ENCODE data around the gene CTAG2. TPM values are rescaled to one million over a fixed set of nuclear protein-coding genes. Genes with fewer than 3 reads are reported as not detected.

The CTAG2 gene
- total RNA-seq, 1 experiment from 2014 or later: not detected

DNA sequence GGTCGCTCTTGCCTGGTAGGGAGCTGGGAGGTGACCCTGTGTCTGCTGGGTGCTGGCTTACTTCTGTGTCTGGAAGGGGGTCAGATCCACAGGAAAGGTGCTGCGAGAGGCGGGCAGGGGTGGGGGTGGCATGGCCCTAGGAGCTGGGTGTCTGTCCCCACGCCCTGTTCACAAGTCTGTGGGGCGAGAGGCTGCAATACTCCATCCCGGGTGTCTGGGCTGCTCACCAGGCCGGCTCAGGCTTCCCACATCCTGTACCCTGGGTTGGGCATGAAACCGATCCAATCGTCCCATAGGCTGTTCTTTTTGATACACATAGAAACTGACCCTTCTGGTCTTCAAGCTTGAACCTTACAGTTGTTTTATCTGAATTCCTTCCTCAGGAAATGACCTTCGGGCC lies 993 bp upstream of the CTAG2 start:
- TF ChIP-seq, protein P1, sequence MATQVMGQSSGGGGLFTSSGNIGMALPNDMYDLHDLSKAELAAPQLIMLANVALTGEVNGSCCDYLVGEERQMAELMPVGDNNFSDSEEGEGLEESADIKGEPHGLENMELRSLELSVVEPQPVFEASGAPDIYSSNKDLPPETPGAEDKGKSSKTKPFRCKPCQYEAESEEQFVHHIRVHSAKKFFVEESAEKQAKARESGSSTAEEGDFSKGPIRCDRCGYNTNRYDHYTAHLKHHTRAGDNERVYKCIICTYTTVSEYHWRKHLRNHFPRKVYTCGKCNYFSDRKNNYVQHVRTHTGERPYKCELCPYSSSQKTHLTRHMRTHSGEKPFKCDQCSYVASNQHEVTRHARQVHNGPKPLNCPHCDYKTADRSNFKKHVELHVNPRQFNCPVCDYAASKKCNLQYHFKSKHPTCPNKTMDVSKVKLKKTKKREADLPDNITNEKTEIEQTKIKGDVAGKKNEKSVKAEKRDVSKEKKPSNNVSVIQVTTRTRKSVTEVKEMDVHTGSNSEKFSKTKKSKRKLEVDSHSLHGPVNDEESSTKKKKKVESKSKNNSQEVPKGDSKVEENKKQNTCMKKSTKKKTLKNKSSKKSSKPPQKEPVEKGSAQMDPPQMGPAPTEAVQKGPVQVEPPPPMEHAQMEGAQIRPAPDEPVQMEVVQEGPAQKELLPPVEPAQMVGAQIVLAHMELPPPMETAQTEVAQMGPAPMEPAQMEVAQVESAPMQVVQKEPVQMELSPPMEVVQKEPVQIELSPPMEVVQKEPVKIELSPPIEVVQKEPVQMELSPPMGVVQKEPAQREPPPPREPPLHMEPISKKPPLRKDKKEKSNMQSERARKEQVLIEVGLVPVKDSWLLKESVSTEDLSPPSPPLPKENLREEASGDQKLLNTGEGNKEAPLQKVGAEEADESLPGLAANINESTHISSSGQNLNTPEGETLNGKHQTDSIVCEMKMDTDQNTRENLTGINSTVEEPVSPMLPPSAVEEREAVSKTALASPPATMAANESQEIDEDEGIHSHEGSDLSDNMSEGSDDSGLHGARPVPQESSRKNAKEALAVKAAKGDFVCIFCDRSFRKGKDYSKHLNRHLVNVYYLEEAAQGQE (IDR thresholded peaks at IDR 0.05; ENCODE audit: low read depth): no peak
- TF ChIP-seq CBX3 (IDR thresholded peaks at IDR 0.05; ENCODE audit: low read depth): no peak
- TF ChIP-seq EZH2phosphoT487 (IDR thresholded peaks at IDR 0.05; ENCODE audit: borderline replicate concordance): no peak
- no peak for TF ChIP-seq EZH2 (IDR thresholded peaks at IDR 0.05)
- no peak for TF ChIP-seq ZFX (IDR thresholded peaks at IDR 0.05)
- TF ChIP-seq, protein P2, sequence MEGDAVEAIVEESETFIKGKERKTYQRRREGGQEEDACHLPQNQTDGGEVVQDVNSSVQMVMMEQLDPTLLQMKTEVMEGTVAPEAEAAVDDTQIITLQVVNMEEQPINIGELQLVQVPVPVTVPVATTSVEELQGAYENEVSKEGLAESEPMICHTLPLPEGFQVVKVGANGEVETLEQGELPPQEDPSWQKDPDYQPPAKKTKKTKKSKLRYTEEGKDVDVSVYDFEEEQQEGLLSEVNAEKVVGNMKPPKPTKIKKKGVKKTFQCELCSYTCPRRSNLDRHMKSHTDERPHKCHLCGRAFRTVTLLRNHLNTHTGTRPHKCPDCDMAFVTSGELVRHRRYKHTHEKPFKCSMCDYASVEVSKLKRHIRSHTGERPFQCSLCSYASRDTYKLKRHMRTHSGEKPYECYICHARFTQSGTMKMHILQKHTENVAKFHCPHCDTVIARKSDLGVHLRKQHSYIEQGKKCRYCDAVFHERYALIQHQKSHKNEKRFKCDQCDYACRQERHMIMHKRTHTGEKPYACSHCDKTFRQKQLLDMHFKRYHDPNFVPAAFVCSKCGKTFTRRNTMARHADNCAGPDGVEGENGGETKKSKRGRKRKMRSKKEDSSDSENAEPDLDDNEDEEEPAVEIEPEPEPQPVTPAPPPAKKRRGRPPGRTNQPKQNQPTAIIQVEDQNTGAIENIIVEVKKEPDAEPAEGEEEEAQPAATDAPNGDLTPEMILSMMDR (IDR thresholded peaks at IDR 0.05 in 2 of 3, conservative IDR thresholded peaks at IDR 0.05 in 1 of 3; ENCODE audit: borderline replicate concordance in 1 of 3, insufficient read depth in 1 of 3, low read depth in 2 of 3, low read length in 2 of 3): no peak
- TF ChIP-seq TCF7L2 (IDR thresholded peaks at IDR 0.05; ENCODE audit: borderline replicate concordance, extremely low read depth, insufficient read depth, insufficient read length): no peak
- TF ChIP-seq YY1 (IDR thresholded peaks at IDR 0.05; ENCODE audit: extremely low read depth, insufficient replicate concordance, low read depth, low read length): no peak
- TF ChIP-seq SIN3A (IDR thresholded peaks at IDR 0.05; ENCODE audit: low read depth): no peak
- no peak for TF ChIP-seq CEBPB (IDR thresholded peaks at IDR 0.05; ENCODE audit: low read depth)
- TF ChIP-seq SP1 (IDR thresholded peaks at IDR 0.05; ENCODE audit: low read depth): no peak
- no peak for TF ChIP-seq ZNF274 (IDR thresholded peaks at IDR 0.05; ENCODE audit: low read depth, low read length)
- TF ChIP-seq RAD21 (IDR thresholded peaks at IDR 0.05; ENCODE audit: low read depth): no peak
- TF ChIP-seq, protein P3, sequence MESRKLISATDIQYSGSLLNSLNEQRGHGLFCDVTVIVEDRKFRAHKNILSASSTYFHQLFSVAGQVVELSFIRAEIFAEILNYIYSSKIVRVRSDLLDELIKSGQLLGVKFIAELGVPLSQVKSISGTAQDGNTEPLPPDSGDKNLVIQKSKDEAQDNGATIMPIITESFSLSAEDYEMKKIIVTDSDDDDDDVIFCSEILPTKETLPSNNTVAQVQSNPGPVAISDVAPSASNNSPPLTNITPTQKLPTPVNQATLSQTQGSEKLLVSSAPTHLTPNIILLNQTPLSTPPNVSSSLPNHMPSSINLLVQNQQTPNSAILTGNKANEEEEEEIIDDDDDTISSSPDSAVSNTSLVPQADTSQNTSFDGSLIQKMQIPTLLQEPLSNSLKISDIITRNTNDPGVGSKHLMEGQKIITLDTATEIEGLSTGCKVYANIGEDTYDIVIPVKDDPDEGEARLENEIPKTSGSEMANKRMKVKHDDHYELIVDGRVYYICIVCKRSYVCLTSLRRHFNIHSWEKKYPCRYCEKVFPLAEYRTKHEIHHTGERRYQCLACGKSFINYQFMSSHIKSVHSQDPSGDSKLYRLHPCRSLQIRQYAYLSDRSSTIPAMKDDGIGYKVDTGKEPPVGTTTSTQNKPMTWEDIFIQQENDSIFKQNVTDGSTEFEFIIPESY (IDR thresholded peaks at IDR 0.05; ENCODE audit: extremely low read depth, insufficient replicate concordance, low read length): no peak
- TF ChIP-seq, protein P4, sequence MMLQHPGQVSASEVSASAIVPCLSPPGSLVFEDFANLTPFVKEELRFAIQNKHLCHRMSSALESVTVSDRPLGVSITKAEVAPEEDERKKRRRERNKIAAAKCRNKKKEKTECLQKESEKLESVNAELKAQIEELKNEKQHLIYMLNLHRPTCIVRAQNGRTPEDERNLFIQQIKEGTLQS (IDR thresholded peaks at IDR 0.05): no peak
- no peak for TF ChIP-seq SRF (IDR thresholded peaks at IDR 0.05; ENCODE audit: low read depth)
- TF ChIP-seq, protein P5, sequence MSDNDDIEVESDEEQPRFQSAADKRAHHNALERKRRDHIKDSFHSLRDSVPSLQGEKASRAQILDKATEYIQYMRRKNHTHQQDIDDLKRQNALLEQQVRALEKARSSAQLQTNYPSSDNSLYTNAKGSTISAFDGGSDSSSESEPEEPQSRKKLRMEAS (IDR thresholded peaks at IDR 0.05): no peak
- TF ChIP-seq FOSL1 (IDR thresholded peaks at IDR 0.05; ENCODE audit: low read depth): no peak
- no peak for TF ChIP-seq EGR1 (IDR thresholded peaks at IDR 0.05; ENCODE audit: low read depth)
- no peak for TF ChIP-seq JUND (IDR thresholded peaks at IDR 0.05)

More for the DNA sequence above, 993 bp upstream of the CTAG2 start:
- no peak overlapping the region for H3K27ac ChIP-seq (ENCODE audit: low read depth, low read length)
- no peaks in the 10 kb centered on the region for H3K79me2 ChIP-seq (ENCODE audit: insufficient read depth, low read length)
- POLR2A ChIA-PET: no interaction called here
- no peaks in the 10 kb centered on the region for H3K27me3 ChIP-seq (ENCODE audit: insufficient read depth, low read length)
- H3K4me2 ChIP-seq (ENCODE audit: low read length): no peak overlapping the region
- ATAC-seq (no peak), DNase-seq (ENCODE audit: low read depth, low spot score) (no peak)
- no peak overlapping the region for H3K9ac ChIP-seq (ENCODE audit: low read length)
- BruUV-seq (replicated peaks): no TSS peak
- H2AFZ ChIP-seq (ENCODE audit: low read depth, low read length, poor library complexity, severe bottlenecking): no peak overlapping the region
- H3K4me1 ChIP-seq (ENCODE audit: control insufficient read depth in 1 of 2, insufficient read depth in 2 of 2, low read length in 2 of 2): no peaks in the 10 kb centered on the region
- H3K36me3 ChIP-seq (ENCODE audit: control insufficient read depth in 1 of 2, insufficient read depth in 2 of 2, low read length in 2 of 2): no peaks in the 10 kb centered on the region
- CTCF ChIA-PET: no interaction called here
- no peaks in the 10 kb centered on the region for H3K9me3 ChIP-seq (ENCODE audit: control insufficient read depth in 1 of 2, insufficient read depth in 1 of 2, low read depth in 1 of 2, low read length in 2 of 2)
- RAD21 ChIA-PET (ENCODE audit: low non-redundant PET in 1 of 2, low total read pairs in 2 of 2, uncharacterized antibody in 2 of 2, unreplicated experiment in 2 of 2): no interaction called here
- H3K9me2 ChIP-seq (ENCODE audit: insufficient read depth): no peaks in the 10 kb centered on the region
- H3K4me3 ChIP-seq (replicated peaks in 1 of 2; ENCODE audit: low read depth in 1 of 2, low read length in 2 of 2): no peak overlapping the region
- H4K20me1 ChIP-seq (ENCODE audit: insufficient read depth): no peaks in the 10 kb centered on the region
- intact Hi-C loops (cut with micrococcal nuclease): no loop called here

All from HCT116 (cell line).